Activated T-helper 1 cell treated with Interleukin-2 at 50 U/mL for 16 hours (primary cell): ENCODE results near the gene NUTF2.
"Not testable (repeated sequence)": the region's sequence is repeated elsewhere in the genome, so short reads cannot be mapped to it uniquely, and the experiment has no call there.

Experiments
- DNase-seq: peaks from one replicate; pipeline ENCODE4 v3.0.0-alpha.2; 2020; ENCODE audit warnings: low read depth

NUTF2 gene

DNA sequence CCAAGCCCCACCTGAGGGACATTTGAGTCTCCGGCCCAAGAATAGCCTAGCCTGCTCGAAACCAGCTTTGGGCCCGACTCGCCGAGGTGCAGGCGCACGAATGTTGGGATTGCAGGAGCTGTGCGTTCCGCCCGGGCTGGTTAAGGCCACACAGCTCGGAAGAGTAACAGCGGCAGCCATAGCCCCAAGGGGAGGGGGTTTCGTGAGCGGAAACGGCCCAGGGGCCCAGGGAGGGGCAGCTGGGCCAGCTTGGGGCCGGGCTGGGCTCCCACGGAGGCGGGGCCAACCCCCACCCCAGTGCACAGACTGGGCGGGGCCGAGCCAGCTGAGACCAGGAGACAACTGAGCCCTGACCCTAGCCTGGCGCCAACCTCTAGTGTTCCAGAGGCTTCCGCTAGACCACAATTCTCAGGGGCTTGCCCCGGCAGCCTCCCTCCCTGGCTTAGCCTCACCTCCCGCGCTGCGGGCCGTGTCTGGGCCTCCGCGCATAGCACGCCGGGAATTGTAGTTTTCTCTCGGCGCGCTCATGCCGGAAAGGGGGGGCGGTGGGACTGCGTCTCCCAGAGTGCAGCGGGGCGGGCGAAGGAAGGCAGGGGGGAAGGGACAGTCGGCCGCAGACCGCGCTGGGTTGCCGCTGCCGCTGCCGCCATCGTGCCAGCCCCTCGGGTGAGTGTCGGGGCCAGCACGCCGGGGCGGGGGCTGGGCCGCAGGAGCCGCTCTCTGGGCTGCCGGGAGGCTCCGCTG lies at the start of gene NUTF2:
NUTF2 (plus strand) TSS at position 614 of the 744 bp plus-strand sequence. CDS start 18,198 bp downstream, outside the sequence.
- DNase-seq = peak; percentile 91

DNA sequence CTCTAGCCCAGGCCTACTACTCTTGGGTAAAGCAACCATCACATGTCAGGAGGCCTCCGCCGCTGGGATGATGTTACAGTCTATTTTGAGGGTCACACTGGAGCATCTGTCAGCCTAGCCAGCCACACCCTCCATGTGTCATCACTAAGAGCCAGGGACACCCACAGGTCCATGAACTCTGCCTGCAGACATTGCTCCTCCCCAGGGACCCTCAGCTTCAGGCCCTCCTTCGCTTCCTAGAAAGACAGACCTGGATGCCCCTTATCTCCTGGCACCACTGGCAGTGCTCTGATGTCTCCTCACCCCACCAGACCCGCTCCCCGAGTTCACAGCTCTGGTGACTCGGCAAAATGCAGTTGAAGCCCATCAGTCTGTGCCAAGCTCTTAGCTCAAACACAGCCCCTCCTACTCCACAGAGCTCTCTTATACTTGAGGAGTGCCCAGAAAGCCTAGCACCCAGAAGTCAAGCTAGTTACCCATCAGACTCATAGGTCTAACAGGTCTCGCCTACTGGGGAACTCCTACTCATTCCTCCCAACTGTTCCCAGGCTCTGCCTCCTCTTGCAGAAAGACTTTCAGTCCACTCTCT lies 46.3 kb upstream of the NUTF2 start:
- no peak for DNase-seq

DNA sequence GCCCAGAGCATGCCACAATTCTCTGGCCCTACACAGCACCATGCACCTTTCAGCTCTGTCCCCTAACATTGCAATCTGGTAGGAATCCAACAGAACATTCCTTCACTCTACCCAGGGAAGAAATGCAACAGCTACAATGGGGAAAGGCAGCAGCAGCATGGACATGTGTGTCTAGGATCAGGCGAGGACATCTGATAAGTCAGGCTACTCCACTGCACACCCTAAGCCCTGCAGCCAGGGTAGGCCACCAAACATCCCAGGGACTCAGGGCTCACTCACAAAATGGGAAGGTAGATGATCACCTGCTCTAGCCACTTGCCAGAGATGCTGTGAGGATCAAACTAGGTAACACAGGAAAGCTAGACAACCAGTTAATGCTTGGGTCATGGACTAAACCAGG lies 45.5 kb upstream of the NUTF2 start:
- no peak for DNase-seq

DNA sequence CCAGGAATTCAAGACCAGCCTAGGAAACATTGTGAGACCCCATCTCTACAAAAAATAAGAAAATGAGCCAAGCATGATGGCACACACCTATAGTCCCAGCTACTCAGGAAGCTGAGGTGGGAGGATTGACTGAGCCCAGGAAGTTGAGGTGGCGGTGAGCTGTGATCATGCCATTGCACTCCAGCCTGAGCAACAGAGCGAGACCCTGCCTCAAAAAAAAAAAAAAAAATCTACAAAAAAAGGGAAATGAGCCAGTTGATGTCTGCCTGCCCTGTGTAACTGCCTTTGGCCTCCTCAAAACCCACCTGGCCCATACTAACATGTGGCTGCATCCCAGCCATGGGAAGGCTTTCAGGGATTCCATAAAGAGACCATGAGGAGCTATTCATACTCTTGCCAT lies 44.9 kb upstream of the NUTF2 start:
- DNase-seq = peak; percentile 15

DNA sequence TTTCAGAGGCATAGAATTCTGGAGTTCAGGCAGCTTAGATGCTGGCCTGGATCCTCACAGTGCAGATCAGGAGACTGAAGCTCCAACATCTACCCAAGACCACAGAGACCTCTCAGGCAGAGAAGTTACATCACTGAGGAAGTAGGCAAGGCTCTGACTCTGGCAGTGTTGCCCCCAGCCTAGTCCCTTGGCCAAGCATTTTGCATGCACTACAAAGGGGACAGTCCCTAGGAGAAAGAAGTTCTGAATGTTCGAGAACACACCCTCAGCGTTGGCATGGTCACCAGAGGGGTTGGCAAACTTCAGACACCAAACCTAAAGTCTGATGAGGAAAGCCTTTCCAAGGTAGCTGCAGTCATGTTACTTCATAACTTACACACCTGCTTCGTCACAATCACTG lies 42.8 kb upstream of the NUTF2 start:
- no peak for DNase-seq

DNA sequence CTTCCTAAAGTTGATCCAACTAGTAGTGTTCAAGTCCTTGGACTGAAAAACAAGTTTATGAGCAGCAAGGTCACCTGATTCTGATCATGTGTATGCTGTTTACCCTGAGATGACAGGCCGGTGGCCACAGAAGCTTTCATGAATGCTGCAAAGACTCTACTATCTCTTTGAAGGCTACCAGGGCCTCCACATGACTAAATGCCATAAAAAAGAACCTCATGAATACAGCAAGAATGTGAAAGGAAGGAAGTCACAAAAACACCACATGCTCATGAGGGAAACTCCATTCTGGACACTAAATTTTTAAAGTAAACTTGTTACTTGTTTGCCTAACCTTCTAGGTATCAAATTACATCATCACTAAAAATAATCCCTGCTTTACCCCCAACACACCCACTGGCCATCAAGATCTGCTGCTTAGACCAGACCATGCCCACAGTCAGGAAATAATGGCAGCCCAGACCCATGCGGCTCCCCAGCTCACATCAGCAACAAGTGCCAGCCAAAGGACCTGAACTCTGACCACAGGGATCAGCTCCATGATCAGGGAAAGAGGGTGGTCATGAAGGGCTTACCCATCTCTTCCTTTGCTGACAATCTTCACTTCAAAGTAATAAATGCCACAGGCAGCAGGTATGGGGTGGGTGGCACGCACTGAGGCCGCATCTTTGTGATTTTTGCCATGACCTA lies 41.7 kb upstream of the NUTF2 start:
- no peak for DNase-seq

DNA sequence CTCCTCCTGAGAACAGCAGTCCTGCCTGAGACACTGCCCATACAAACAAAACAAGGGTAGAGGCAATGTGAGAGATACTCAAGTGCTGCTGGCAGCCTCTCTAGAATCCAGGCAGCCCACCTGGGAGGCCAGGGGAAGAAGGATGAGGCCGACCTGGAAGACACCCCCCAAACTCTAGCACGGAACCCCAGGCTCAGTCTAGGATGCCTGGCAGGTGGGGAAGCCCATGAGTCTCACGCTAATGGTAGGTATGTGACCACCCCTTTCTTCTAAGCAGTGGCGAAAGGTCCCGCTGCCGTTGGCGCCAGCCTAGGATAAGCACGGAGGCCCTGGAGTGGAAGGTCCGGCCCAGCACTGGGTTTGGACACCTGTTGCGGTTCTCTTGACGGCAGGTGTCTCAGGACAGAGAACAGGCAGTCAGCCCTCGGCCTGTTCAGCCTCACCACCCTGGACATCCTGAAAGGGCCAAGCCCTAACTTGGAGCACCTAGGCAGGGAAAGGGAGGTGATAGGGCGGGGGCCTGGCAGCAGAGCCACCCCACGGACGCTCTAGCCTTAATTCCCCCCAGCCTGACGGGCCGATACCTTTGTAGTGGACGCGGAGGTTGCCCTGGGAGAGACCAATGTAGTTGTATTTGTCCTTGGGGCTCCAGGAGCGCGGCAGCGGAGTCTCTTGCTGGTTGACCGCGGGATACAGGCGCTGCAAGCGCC lies 40.9 kb upstream of the NUTF2 start:
- no peak for DNase-seq

DNA sequence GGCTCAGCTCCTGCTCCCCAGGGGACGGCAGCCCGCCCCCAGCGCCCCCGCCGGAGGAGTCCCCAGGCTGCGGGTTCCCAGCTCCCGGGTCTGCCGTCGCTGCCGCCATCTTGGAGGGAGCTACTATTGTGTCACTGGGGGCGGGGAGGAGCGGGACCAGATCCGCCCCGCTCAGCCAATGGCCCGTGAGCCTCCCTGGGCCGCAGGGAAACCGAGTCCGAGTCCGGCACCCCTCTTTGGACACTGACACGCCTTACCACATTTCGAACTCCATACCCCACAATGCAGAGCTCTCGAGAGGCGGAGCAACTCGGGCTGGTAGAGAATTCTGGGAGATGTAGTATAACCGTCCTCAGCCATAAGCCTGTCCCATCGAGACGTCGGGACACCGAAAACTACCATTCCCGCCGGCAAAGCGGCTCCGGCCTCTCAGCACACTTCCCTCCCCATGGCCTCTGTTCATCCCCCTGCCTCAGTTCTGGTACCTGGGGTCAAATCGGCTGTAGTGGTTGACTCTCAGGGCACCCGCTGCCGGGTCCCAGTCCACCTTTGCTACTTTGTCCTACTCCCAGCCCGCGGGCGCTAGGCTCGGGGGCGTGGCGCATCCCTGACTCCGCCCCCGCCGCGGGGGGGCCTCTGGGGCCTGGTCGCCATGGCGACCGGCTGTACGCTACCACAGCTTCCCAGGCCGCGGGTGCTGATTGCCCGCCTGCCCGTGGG lies 40.1 kb upstream of the NUTF2 start, which contains the start of the genes RANBP10 and TSNAXIP1:
RANBP10 (minus strand) TSS at position 133 of the 720 bp plus-strand sequence; CDS start at position 109, 24 bp downstream.
TSNAXIP1 (plus strand) TSS at position 462 of the 720 bp plus-strand sequence. CDS start 261 bp downstream, outside the sequence.
- DNase-seq = peak; percentile 95

DNA sequence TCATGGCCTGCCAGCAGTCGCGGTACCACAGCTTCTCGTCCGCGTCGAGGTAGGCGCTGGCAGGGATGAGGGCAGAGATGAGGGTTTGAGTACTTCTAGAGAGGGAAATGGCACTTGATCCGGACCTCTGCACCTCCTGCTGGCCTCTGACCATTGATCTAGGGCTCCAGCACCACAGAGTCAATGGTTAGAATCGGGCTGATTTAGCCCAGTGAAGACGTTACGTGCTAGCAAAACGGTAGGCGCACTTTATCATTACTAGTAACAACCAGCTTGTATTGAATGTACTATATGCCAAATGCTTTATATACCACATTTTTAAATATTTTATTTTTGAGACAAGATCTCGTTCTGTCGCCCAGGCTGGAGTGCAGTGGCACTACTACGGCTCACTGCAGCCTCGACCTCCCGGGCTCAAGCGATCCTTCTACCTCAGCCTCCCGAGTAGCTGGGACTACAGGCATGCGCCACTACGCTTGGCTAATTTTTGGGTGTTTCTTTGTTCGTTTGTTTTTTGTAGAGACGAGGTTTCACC lies 39.5 kb upstream of the NUTF2 start:
- no peak for DNase-seq

DNA sequence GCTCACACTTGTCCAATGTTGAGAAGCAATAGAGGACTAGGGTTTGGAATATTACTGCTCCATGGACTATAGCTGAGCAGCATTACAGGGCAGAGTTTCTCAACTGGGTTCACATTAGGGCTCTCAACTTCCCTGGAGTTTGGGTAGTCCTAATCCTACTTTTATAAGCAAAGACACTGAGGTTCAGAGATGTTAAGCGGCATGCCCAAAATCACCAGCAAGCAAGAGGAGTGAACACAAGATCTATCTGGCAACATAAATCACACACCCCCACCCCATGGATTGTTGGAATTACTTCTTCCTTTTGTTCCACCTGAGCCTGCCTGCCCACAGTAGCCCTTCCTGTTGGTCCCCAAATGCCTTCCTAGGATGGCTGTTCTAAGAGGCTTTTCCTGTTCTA lies 34.8 kb upstream of the NUTF2 start:
- DNase-seq = no peak

DNA sequence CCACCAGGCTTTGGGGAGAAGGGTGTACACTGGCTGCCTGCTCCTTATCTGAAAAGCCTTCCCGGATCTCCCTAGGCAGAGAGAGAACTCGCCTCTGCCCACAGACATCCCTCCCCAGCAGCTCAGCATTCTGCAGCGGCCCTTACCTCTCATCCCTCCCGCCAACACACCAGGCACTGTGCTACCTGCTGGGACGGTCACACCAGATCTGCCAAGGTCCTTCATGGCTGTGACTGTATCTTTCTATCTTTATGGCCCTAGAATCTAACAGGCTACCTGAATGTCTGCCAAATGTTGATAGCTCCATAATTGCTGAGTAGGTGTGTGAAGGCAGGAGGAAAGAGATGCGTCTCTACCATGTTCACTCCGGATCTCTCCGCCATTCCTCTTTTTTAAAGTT lies 32.2 kb upstream of the NUTF2 start:
- DNase-seq = no peak

DNA sequence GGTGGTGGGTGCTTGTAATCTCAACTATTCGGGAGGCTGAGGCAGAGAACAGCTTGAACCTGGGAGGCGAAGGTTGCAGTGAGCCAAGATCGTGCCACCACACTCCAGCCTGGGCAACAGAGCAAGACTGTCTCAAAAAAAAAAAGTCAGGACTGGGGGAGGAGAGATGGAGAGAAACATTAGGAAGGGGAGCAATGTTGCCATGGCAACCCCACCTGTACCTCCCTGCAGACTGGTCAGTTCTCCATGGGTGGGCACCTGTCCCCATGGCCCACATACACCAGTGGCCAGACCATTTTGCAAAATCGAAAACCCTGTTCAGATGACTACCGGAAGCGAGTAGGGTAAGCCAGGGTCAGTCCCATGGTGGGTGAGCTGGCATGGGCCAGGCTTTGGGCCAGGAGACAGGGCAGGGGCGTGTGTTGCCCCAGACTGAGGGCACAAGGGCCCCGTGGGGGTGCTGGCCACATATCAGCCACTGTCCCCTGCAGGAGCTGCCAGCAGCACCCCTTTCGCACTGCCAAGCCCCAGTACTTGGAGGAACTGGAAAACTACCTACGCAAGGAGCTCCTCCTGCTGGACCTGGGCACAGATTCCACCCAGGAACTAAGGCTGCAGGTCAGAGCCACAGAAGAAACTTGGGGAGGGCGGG lies 26.0 kb upstream of the NUTF2 start:
- DNase-seq = no peak

DNA sequence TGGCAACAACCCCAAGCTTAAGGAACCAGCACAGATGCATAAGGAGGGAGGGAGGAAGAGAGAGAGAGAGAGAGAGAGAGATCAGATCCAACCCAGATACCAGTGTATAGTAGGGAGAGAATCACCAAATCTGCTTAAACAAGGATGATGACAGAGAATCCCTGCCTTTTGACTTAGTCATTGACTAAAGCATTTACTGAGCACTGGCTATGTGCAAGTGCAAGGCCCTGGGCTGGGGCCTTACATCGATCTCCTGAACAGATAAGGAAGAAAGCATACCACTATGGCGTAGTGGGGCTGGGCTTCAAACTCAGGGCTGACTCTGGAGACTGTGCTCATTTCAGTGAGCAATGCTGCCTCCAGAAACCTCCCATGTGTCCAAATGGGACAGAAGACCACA lies 24.2 kb upstream of the NUTF2 start:
- DNase-seq = no peak

DNA sequence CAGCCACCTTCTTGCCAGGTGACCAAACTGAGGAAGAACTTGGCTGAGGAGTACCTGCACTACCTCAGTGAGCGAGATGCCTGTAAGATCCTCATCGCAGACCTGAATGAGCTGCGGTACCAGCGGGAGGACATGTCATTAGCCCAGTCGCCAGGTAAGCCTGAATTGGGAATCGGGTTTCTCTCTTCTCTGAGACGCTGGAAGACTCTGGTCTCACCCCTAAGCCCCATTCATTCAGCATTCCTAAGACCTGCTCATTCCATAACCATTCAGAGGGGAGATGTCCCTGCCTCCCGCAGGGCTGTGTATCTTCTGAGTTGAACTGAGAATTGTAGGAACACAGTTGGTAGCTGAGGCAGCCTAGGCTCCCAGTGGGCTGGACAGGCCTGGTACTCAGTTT lies 21.6 kb upstream of the NUTF2 start:
- no peak for DNase-seq

DNA sequence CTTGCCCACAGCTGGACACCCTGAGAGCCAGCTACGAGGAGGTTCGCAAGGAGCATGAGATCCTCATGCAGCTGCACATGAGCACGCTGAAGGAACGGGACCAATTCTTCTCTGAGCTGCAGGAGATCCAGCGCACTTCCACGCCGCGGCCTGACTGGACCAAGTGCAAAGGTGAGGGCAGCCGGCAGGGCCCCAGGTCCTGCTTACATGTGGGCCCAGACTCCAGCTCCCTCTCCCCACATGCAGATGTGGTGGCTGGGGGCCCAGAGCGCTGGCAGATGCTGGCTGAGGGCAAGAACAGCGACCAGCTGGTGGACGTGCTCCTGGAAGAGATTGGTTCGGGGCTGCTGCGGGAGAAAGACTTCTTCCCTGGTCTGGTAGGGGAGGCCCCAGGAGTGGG lies 20.8 kb upstream of the NUTF2 start:
- DNase-seq = no peak

DNA sequence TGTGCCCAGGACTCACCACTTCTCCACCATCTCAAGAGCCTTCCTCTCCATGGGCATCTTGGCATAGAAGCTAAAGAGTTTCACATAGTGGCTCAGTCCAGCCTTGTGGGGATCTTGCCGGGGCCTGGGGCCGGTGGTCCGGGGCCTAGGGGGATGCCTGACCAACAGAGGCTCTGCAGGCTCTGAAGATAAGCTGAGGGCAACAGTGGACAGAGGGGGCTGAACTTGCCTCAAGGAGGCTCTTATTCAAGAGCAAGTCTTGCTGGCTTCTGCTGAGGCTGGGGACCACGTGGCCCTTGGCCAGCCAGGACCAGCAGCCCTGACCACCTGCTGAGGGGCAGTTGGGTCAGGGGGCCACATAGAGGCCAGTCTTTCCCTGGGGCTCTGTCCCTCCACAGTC lies 18.1 kb upstream of the NUTF2 start:
- DNase-seq = no peak

DNA sequence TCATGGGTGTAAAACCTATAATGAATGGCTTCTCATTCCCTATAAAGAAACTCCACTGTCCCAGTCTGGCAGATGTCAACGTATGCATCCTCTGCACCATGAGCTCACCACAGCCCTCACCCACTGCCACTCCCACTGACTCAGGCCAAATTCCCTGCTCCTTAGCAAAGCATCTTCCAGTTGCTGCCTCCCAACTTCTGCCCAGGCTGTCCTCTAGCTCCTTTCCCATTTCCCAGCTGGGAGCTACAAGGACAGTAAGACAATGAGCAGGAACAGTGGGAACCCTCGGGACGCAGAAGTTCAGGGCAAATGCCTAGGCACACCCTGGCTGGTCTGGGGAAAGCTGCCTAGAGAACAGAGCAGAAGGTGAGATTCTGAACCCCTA lies 13.7 kb upstream of the NUTF2 start:
- no peak for DNase-seq

DNA sequence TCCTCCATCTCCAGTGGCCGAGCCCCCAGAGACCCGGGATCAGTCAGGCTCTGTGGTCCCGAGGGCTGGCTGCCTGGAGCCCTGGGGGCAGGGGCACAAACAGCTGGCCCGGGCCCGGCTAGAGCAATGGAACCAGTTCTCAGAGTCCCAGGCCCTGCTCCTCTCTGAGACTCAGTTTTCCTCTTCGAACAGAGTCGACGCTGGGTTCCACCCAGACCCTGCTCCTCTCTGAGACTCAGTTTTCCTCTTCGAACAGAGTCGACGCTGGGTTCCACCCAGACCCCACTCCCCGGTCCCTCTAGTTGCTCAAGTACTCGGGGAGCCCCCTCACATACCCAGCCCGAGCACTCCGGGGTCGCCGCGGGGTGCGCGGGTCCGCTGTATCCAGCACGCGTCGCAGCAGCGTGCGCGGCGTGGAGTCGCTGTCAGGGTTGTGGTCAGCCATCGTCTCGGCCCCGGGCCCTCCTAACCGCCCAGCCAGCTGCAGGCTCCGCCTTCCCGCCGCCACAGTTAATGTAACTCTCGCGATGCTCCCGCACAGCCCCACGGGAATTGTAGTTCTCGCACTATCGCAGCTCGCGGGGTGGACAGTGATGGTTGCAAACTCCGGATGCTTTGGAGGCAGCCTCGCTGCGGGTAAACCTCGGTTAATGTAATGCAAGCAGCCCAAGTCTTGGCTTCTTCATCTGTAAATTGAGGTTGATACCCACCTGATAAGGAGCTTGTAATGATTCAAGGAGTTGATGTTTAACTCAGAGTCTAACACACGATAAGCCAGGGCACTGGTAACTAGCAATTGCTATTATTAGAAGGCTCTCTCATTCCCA lies 13.1 kb upstream of the NUTF2 start:
- peak; percentile 85 for DNase-seq

DNA sequence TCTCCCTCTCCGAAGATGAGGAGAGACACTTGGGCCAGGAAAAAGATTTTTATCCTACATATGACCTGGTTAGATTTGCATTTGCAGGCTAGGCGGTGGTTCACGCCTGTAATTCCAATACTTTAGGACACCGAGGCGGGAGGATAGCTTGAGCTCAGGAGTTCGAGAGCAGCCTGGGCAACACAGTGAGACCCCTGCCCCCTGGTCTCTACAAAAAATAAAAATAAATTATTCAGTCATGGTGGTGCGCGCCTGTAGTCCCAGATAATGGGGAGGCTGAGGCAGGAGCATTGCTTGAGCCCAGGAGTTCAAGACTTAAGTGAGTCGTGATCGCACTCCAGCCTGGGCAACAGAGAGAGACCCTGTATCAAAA lies 12.5 kb upstream of the NUTF2 start:
- DNase-seq = no peak

DNA sequence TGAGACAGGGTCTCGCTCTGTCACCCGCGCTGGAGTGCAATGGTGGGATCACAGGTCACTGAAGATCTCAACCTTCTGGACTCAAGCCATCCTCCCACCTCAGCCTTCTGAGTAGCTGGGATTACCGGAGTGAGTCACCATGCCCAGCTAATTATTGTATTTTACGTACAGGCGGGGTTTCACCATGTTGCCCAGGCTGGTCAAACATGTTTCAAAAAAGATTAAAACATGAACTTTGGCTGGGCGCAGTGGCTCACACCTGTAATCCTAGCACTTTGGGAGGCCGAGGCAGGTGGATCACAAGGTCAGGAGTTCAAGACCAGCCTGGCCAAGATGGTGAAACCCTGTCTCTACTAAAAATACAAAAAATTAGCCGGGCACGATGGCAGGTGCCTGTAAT lies 9.5 kb upstream of the NUTF2 start:
- DNase-seq = not testable (repeated sequence)
